GM23338 (cell line): Measurements from ENCODE around the gene CCDC124. TPM values are rescaled to one million over a fixed set of nuclear protein-coding genes. Genes with fewer than 3 reads are reported as not detected.

Experiments used
- ATAC-seq: fragments of 200-7000 bp; cut with Tn5 transposase; 3 replicates; pipeline ENCODE4 v1.9.1; 2020
- DNase-seq: peaks from one replicate; pipeline ENCODE4 v3.0.0-alpha.2; 2015; ENCODE audit warnings: low spot score
- H2AFZ ChIP-seq: fragments of 200-600 bp; sonication (generic); 2 replicates; pipeline ENCODE4 v1.8.0; 2016; ENCODE audit warnings: antibody characterized with exemption, mild to moderate bottlenecking, moderate library complexity
- H3F3A ChIP-seq: fragments of 200-600 bp; sonication (generic); replicated peaks from 2 replicates; pipeline ENCODE4 v1.8.0; 2017; ENCODE audit warnings: antibody characterized with exemption, mixed run types, low read depth
- H3K27ac ChIP-seq: fragments of 200-600 bp; sonication (generic); 2 replicates; pipeline ENCODE4 v1.6.1; 2016; ENCODE audit warnings: low read depth
- H3K27me3 ChIP-seq: fragments of 200-600 bp; sonication (generic); 2 replicates; pipeline ENCODE4 v1.8.0; 2016; ENCODE audit warnings: mild to moderate bottlenecking, mixed run types, moderate library complexity; ENCODE audit not compliant: insufficient read depth
- H3K36me3 ChIP-seq: fragments of 200-600 bp; sonication (generic); 2 replicates; pipeline ENCODE4 v1.8.0; 2016; ENCODE audit warnings: mild to moderate bottlenecking; ENCODE audit not compliant: insufficient read depth
- H3K4me1 ChIP-seq: fragments of 200-600 bp; sonication (generic); 2 replicates; pipeline ENCODE4 v1.8.0; 2016; ENCODE audit warnings: mild to moderate bottlenecking, moderate library complexity; ENCODE audit not compliant: insufficient read depth
- H3K4me2 ChIP-seq: fragments of 200-600 bp; sonication (generic); 2 replicates; pipeline ENCODE4 v1.7.1; 2017; ENCODE audit warnings: mixed run types
- H3K4me3 ChIP-seq: fragments of 200-600 bp; sonication (generic); 2 replicates; pipeline ENCODE4 v1.6.1; 2016; ENCODE audit warnings: mixed run types
- H3K79me2 ChIP-seq: fragments of 200-600 bp; sonication (generic); replicated peaks from 2 replicates; pipeline ENCODE4 v1.8.0; 2017; ENCODE audit warnings: mild to moderate bottlenecking; ENCODE audit not compliant: insufficient read depth
- H3K9me2 ChIP-seq: fragments of 200-600 bp; sonication (generic); 2 replicates; pipeline ENCODE4 v1.8.0; 2017; ENCODE audit not compliant: insufficient read depth
- H4K20me1 ChIP-seq: fragments of 200-600 bp; sonication (generic); replicated peaks from 2 replicates; pipeline ENCODE4 v1.8.0; 2017; ENCODE audit warnings: mild to moderate bottlenecking; ENCODE audit not compliant: insufficient read depth
- H3K27ac Mint-ChIP-seq: 2 replicates; pipeline ENCODE4 v1.8.0; 2020; ENCODE audit warnings: inconsistent platforms, mild to moderate bottlenecking, moderate library complexity, mixed read lengths
- H3K27me3 Mint-ChIP-seq: 3 replicates; pipeline ENCODE4 v1.8.0; 2022; ENCODE audit warnings: low read depth, mild to moderate bottlenecking, moderate library complexity, mixed read lengths, inconsistent platforms; ENCODE audit not compliant: insufficient read depth, poor library complexity
- H3K36me3 Mint-ChIP-seq: 3 replicates; pipeline ENCODE4 v1.8.0; 2021; ENCODE audit warnings: low read depth, mild to moderate bottlenecking, inconsistent platforms, moderate library complexity, mixed read lengths
- H3K4me1 Mint-ChIP-seq: 3 replicates; pipeline ENCODE4 v1.8.0; 2020; ENCODE audit warnings: mild to moderate bottlenecking, inconsistent platforms, mixed read lengths
- H3K4me3 Mint-ChIP-seq: 3 replicates; pipeline ENCODE4 v1.8.0; 2021; ENCODE audit warnings: moderate library complexity, mild to moderate bottlenecking, inconsistent platforms, mixed read lengths
- H3K9me3 Mint-ChIP-seq: 3 replicates; pipeline ENCODE4 v1.8.0; 2020; ENCODE audit warnings: moderate library complexity, mild to moderate bottlenecking, inconsistent platforms, mixed read lengths
- CREB1 ChIP-seq: fragments of 250-450 bp; sonication (Bioruptor Pico); IDR thresholded peaks from 2 replicates; pipeline ENCODE4 v1.5.0; 2020; ENCODE audit warnings: low read depth, mild to moderate bottlenecking, moderate library complexity
- polyA plus RNA-seq: library from polyadenylated mRNA; unstranded; fragments of >200 nt; fragmentation: Nextera tagmentation; extraction: Ambion mirVana; gene quantifications from 2 replicates; pipeline ENCODE4 v1.2.1, GENCODE V29; 2016
- total RNA-seq: library from RNA; depleted of rRNA; stranded (reverse); fragments of >200 nt; shearing (Covaris generic); gene quantifications from 2 replicates; pipeline ENCODE4 v1.2.3, GENCODE V29; 2014
- TF ChIP-seq, protein P1 (sequence below): fragments of 250-450 bp; sonication (Bioruptor Pico); IDR thresholded peaks from 2 replicates; pipeline ENCODE4 v1.5.0; 2020; ENCODE audit warnings: mild to moderate bottlenecking, moderate library complexity
- TF ChIP-seq, protein P2 (sequence below), 2 experiments: fragments of 200-600 bp in 1 of 2; sonication (generic) in 1 of 2; conservative IDR thresholded peaks; 2 replicates each; pipeline versions ENCODE4 v1.5.1 to v1.6.1; 2016 to 2017; ENCODE audit warnings: antibody characterized with exemption in 2 of 2, low read depth in 2 of 2, mild to moderate bottlenecking in 2 of 2, moderate library complexity in 1 of 2
- TF ChIP-seq, protein P3 (sequence below): IDR thresholded peaks from 2 replicates; pipeline ENCODE4 v1.6.1; 2016; ENCODE audit warnings: antibody characterized with exemption

Gene CCDC124
- total and polyA plus RNA-seq, 2 experiments from 2014 or later = 56.0 to 182 TPM

DNA sequence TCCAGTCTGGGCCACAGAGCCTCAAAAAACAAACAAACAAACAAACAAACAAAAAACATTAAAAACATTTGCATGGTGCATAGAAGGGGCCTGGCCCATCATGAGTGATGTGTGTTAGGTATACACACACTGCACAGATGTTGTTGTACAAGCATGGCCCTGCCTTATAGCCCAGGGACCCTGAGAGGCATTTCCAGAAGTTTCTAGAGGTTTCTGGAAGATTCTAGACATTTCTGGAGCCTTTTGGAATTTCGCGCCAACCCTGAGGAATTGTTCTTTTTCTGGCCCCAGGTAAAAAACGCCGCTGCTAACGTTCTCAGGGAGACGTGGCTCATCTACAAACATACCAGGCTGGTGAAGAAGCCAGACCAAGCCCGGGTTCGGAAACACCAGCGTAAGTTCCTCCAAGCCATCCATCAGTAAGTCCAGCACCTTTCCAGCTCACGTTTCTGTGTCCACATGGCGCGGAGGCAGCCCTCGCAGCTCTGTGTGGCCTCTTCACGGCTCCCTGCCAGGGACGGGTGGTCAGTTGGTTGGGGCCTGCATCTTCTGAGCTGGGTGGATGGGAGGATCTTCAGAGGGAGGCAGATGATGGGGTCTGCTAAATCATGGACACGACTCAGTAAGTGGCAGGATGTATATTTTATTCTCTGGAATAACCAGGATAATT lies 56.7 kb downstream of the CCDC124 start (continued):
- TF ChIP-seq, protein P1, sequence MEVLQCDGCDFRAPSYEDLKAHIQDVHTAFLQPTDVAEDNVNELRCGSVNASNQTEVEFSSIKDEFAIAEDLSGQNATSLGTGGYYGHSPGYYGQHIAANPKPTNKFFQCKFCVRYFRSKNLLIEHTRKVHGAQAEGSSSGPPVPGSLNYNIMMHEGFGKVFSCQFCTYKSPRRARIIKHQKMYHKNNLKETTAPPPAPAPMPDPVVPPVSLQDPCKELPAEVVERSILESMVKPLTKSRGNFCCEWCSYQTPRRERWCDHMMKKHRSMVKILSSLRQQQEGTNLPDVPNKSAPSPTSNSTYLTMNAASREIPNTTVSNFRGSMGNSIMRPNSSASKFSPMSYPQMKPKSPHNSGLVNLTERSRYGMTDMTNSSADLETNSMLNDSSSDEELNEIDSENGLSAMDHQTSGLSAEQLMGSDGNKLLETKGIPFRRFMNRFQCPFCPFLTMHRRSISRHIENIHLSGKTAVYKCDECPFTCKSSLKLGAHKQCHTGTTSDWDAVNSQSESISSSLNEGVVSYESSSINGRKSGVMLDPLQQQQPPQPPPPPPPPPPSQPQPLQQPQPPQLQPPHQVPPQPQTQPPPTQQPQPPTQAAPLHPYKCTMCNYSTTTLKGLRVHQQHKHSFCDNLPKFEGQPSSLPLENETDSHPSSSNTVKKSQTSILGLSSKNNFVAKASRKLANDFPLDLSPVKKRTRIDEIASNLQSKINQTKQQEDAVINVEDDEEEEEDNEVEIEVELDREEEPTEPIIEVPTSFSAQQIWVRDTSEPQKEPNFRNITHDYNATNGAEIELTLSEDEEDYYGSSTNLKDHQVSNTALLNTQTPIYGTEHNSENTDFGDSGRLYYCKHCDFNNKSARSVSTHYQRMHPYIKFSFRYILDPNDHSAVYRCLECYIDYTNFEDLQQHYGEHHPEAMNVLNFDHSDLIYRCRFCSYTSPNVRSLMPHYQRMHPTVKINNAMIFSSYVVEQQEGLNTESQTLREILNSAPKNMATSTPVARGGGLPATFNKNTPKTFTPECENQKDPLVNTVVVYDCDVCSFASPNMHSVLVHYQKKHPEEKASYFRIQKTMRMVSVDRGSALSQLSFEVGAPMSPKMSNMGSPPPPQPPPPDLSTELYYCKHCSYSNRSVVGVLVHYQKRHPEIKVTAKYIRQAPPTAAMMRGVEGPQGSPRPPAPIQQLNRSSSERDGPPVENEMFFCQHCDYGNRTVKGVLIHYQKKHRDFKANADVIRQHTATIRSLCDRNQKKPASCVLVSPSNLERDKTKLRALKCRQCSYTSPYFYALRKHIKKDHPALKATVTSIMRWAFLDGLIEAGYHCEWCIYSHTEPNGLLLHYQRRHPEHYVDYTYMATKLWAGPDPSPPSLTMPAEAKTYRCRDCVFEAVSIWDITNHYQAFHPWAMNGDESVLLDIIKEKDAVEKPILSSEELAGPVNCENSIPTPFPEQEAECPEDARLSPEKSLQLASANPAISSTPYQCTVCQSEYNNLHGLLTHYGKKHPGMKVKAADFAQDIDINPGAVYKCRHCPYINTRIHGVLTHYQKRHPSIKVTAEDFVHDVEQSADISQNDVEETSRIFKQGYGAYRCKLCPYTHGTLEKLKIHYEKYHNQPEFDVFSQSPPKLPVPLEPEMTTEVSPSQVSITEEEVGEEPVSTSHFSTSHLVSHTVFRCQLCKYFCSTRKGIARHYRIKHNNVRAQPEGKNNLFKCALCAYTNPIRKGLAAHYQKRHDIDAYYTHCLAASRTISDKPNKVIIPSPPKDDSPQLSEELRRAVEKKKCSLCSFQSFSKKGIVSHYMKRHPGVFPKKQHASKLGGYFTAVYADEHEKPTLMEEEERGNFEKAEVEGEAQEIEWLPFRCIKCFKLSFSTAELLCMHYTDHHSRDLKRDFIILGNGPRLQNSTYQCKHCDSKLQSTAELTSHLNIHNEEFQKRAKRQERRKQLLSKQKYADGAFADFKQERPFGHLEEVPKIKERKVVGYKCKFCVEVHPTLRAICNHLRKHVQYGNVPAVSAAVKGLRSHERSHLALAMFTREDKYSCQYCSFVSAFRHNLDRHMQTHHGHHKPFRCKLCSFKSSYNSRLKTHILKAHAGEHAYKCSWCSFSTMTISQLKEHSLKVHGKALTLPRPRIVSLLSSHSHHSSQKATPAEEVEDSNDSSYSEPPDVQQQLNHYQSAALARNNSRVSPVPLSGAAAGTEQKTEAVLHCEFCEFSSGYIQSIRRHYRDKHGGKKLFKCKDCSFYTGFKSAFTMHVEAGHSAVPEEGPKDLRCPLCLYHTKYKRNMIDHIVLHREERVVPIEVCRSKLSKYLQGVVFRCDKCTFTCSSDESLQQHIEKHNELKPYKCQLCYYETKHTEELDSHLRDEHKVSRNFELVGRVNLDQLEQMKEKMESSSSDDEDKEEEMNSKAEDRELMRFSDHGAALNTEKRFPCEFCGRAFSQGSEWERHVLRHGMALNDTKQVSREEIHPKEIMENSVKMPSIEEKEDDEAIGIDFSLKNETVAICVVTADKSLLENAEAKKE (CRISPR knock-in tag) = no peak

DNA sequence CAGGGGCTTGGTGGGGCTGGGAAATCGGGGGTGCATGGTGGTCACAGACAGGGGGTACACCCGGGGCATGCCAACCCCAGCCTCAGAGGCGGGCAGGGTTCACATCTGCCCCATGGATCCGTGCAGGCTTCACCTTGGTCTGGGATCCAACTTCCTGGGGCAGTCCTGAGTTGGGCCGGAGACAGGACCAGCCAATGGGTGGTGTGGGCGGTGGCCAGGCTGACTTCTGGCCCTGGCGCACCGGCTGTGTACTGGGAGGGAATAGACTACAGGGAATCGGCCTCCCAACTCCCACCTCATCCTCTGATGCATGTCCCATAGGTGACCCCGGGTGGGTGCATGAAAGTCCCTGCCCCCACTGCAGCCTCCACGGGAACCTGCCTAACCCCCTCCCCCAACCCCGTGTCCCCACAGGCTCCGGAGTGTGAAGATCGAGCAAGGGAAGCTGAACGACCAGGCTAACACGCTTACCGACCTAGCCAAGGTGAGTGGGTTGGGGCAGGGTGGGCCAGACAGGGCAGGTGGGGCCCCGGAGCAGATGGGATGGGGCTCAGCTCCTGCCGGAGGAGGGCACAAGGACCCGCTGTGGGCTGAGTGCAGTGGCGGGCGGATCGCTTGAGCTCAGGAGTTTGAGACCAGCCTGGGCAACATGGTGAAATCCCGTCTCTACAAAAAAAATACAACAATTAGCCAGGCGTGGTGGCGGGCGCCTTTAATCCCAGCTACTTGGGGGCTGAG lies 60.4 kb downstream of the CCDC124 start:
- no peaks in the 10 kb centered on the region for H3F3A ChIP-seq
- H2AFZ ChIP-seq = no peak overlapping the region
- no peaks in the 10 kb centered on the region for H3K36me3 ChIP-seq
- Mint-ChIP-seq H3K9me3 (no peaks in the 10 kb centered on the region), H3K4me1 (peaks cover 3% of the 10 kb centered on the region), H3K27ac (no peak overlapping the region), H3K4me3 (no peak overlapping the region), H3K36me3 (no peaks in the 10 kb centered on the region), H3K27me3 (peaks cover 10% of the 10 kb centered on the region)
- DNase-seq (no peak), ATAC-seq (no peak)
- no peaks in the 10 kb centered on the region for H3K9me2 ChIP-seq
- no peaks in the 10 kb centered on the region for H3K27me3 ChIP-seq
- H3K4me1 ChIP-seq = peaks cover 6% of the 10 kb centered on the region; the same call in 1 of the 2 replicates
- H3K4me2 ChIP-seq = no peak overlapping the region
- no peaks in the 10 kb centered on the region for H4K20me1 ChIP-seq
- H3K27ac ChIP-seq = no peak overlapping the region
- H3K79me2 ChIP-seq = no peaks in the 10 kb centered on the region
- no peak overlapping the region for H3K4me3 ChIP-seq
- TF ChIP-seq, protein P2, sequence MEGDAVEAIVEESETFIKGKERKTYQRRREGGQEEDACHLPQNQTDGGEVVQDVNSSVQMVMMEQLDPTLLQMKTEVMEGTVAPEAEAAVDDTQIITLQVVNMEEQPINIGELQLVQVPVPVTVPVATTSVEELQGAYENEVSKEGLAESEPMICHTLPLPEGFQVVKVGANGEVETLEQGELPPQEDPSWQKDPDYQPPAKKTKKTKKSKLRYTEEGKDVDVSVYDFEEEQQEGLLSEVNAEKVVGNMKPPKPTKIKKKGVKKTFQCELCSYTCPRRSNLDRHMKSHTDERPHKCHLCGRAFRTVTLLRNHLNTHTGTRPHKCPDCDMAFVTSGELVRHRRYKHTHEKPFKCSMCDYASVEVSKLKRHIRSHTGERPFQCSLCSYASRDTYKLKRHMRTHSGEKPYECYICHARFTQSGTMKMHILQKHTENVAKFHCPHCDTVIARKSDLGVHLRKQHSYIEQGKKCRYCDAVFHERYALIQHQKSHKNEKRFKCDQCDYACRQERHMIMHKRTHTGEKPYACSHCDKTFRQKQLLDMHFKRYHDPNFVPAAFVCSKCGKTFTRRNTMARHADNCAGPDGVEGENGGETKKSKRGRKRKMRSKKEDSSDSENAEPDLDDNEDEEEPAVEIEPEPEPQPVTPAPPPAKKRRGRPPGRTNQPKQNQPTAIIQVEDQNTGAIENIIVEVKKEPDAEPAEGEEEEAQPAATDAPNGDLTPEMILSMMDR (conservative IDR thresholded peaks at IDR 0.05; ENCODE audit: low read depth in 2 of 2) = no peak
- TF ChIP-seq, protein P3, sequence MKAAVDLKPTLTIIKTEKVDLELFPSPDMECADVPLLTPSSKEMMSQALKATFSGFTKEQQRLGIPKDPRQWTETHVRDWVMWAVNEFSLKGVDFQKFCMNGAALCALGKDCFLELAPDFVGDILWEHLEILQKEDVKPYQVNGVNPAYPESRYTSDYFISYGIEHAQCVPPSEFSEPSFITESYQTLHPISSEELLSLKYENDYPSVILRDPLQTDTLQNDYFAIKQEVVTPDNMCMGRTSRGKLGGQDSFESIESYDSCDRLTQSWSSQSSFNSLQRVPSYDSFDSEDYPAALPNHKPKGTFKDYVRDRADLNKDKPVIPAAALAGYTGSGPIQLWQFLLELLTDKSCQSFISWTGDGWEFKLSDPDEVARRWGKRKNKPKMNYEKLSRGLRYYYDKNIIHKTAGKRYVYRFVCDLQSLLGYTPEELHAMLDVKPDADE = no peak
- no peak for TF ChIP-seq CREB1 (CRISPR knock-in tag)
